Activated T-helper 2 cell treated with anti-CD3 and anti-CD28 coated beads, Interferon-gamma antibody, Interleukin-2, Interleukin-4, amounts not matched to agents 10 μg/mL and 5 μg/mL and 100 μg/mL, durations not matched to agents 14 hours and 24 hours and 36 hours (primary cell): ENCODE data around the gene ABCC2. TPM values are rescaled to one million over a fixed set of nuclear protein-coding genes. Genes with fewer than 3 reads are reported as not detected.
A peak's percentile ranks its signal among the peaks of the same experiment; 100 is the strongest.
"Not testable (repeated sequence)": the region's sequence is repeated elsewhere in the genome, so short reads cannot be mapped to it uniquely, and the experiment has no call there.

Experiments
- DNase-seq: peaks from one replicate; pipeline ENCODE4 v3.0.0; 2021; ENCODE audit warnings: low spot score
- H3K27ac Mint-ChIP-seq: one replicate; pipeline ENCODE4 v1.8.0; 2021; ENCODE audit warnings: mixed read lengths
- H3K27me3 Mint-ChIP-seq: one replicate; pipeline ENCODE4 v1.8.0; 2021; ENCODE audit warnings: low read depth, mixed read lengths
- H3K36me3 Mint-ChIP-seq: one replicate; pipeline ENCODE4 v1.8.0; 2021; ENCODE audit warnings: low read depth, mixed read lengths
- H3K4me1 Mint-ChIP-seq: one replicate; pipeline ENCODE4 v1.8.0; 2021; ENCODE audit warnings: low read depth, mixed read lengths
- H3K4me3 Mint-ChIP-seq: one replicate; pipeline ENCODE4 v1.8.0; 2021; ENCODE audit warnings: low read depth, mild to moderate bottlenecking, moderate library complexity, mixed read lengths
- H3K9me3 Mint-ChIP-seq: one replicate; pipeline ENCODE4 v1.8.0; 2021; ENCODE audit warnings: mixed read lengths
- intact Hi-C: fragments of 100-400 bp; cut with micrococcal nuclease; formaldehyde crosslinking; loops from one replicate; pipeline ENCODE4 v1.15.1; 2023
- total RNA-seq: library from RNA; stranded (reverse); gene quantifications from 2 replicates; pipeline ENCODE4 v1.2.3, GENCODE V29; 2022

The ABCC2 gene
- total RNA-seq, 1 donor from 2014 or later, result 0.87 TPM

- Mint-ChIP-seq H3K4me3 (no peak overlapping the region), H3K9me3 (no peaks in the 10 kb centered on the region), H3K36me3 (no peaks in the 10 kb centered on the region), H3K27me3 (peaks cover 18% of the 10 kb centered on the region), H3K4me1 (no peaks in the 10 kb centered on the region), H3K27ac (no peak overlapping the region)
- intact Hi-C loops, result no loop called here
- no peak for DNase-seq
These were observed 70.2 kb downstream of the ABCC2 start for GRCh38 chr10:99852481-99853213.

GRCh38 chr10:99853655-99854054 lies 71.2 kb downstream of the ABCC2 start:
- no peak for DNase-seq
- intact Hi-C loops, result no loop called here
- H3K36me3 Mint-ChIP-seq, result no peaks in the 10 kb centered on the region
- no peak overlapping the region for H3K4me3 Mint-ChIP-seq
- peaks cover 27% of the 10 kb centered on the region for H3K27me3 Mint-ChIP-seq
- no peak overlapping the region for H3K27ac Mint-ChIP-seq
- no peaks in the 10 kb centered on the region for H3K4me1 Mint-ChIP-seq
- no peaks in the 10 kb centered on the region for H3K9me3 Mint-ChIP-seq

DNA sequence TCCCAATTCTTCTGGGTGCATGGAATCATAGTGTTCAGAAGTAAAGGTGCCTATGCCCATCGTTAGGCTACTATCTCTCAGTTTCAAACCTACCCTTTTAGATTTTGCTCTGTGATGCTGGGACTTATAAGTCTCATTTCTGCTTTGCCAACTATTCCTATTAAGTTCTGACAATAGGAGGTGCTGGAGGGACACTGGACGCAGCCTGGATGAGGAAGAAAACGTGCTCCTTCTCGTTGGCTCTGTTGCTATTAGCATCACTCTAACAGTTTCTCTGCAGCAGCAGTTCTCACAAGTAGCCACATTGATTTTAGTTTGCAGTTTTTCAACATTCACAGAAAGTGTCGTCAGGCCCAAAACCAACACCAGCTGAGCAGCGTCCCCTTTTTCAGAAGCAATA lies 72.4 kb downstream of the ABCC2 start:
- intact Hi-C loops, result no loop called here
- Mint-ChIP-seq H3K4me3 (no peak overlapping the region), H3K4me1 (no peaks in the 10 kb centered on the region), H3K27ac (no peak overlapping the region), H3K36me3 (no peaks in the 10 kb centered on the region), H3K27me3 (peaks cover 34% of the 10 kb centered on the region), H3K9me3 (no peaks in the 10 kb centered on the region)
- DNase-seq, result no peak

- peaks cover 37% of the 10 kb centered on the region for H3K27me3 Mint-ChIP-seq
These were observed 73.1 kb downstream of the ABCC2 start for GRCh38 chr10:99855479-99856071.

GRCh38 chr10:99858849-99859248 lies 76.4 kb downstream of the ABCC2 start:
- Mint-ChIP-seq H3K4me3 (no peak overlapping the region), H3K27ac (no peak overlapping the region), H3K9me3 (no peaks in the 10 kb centered on the region), H3K4me1 (no peaks in the 10 kb centered on the region), H3K36me3 (no peaks in the 10 kb centered on the region), H3K27me3 (peaks cover 38% of the 10 kb centered on the region)
- DNase-seq, result no peak
- intact Hi-C loops, result no loop called here

More at GRCh38 chr10:99855479-99856071, 73.1 kb downstream of the ABCC2 start:
- Mint-ChIP-seq H3K4me1 (no peaks in the 10 kb centered on the region), H3K36me3 (no peaks in the 10 kb centered on the region), H3K9me3 (no peaks in the 10 kb centered on the region), H3K27ac (no peak overlapping the region), H3K4me3 (no peak overlapping the region)
- no peak for DNase-seq
- intact Hi-C loops, result no loop called here

DNA sequence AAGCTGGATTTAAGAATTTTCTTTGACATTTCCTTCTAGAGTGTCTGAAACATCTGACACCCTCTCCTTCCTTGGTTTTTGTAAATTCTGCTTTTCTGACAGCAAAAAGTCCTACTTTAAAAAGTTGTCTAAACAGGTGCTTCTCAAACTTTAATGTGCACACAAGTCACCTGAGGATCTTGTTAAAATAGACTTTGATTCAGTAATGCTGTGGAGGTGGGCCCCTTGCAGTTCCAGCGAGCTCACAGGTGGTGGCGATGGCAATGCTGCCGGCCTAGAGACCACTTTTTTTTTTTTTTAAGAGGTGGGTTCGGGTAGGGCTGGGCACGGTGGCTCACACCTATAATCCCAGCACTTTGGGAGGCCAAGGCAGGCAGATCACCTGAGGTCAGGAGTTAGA lies 77.1 kb downstream of the ABCC2 start:
- Mint-ChIP-seq H3K4me3 (no peak overlapping the region), H3K4me1 (no peaks in the 10 kb centered on the region), H3K9me3 (no peaks in the 10 kb centered on the region), H3K27ac (no peak overlapping the region), H3K36me3 (no peaks in the 10 kb centered on the region), H3K27me3 (peaks cover 45% of the 10 kb centered on the region)
- no peak for DNase-seq
- intact Hi-C loops, result no loop called here

GRCh38 chr10:99860466-99860865 lies 78.0 kb downstream of the ABCC2 start:
- no peak overlapping the region for H3K27ac Mint-ChIP-seq

GRCh38 chr10:99863535-99864240 lies 81.2 kb downstream of the ABCC2 start:
- DNase-seq, H3K27ac Mint-ChIP-seq, H3K4me1 Mint-ChIP-seq, H3K4me3 Mint-ChIP-seq, intact Hi-C loops: not testable (repeated sequence)
- Mint-ChIP-seq H3K27me3 (peaks cover 69% of the 10 kb centered on the region), H3K36me3 (peaks cover 15% of the 10 kb centered on the region), H3K9me3 (peaks cover 32% of the 10 kb centered on the region)

More at GRCh38 chr10:99860466-99860865, 78.0 kb downstream of the ABCC2 start:
- Mint-ChIP-seq H3K36me3 (peaks cover 4% of the 10 kb centered on the region), H3K4me1 (no peaks in the 10 kb centered on the region), H3K9me3 (peaks cover 5% of the 10 kb centered on the region), H3K4me3 (no peak overlapping the region), H3K27me3 (peaks cover 46% of the 10 kb centered on the region)
- DNase-seq, result no peak
- intact Hi-C loops, result no loop called here

DNA sequence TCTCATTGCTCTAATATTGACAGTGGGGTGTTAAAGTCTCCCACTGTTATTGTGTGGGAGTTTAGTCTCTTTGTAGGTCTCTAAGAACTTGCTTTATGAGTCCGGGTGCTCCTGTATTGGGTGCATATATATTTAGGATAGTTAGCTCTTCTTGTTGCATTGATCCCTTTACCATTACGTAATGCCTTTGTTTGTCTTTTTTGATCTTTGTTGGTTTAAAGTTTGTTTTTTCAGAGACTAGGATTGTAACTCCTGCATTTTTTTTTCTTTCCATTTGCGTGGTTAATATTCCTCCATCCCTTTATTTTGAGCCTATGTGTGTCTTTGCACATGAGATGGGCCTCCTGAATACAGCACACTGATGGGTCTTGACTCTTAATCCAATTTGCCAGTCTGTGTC lies 84.8 kb downstream of the ABCC2 start:
- Mint-ChIP-seq H3K36me3 (peaks cover 15% of the 10 kb centered on the region), H3K4me1 (peaks cover 13% of the 10 kb centered on the region), H3K9me3 (peaks cover 32% of the 10 kb centered on the region), H3K27me3 (peaks cover 80% of the 10 kb centered on the region)
- H3K27ac Mint-ChIP-seq, H3K4me3 Mint-ChIP-seq, DNase-seq, intact Hi-C loops: not testable (repeated sequence)

GRCh38 chr10:99869581-99870122 lies 87.2 kb downstream of the ABCC2 start:
- peaks cover 87% of the 10 kb centered on the region for H3K27me3 Mint-ChIP-seq
- peaks cover 15% of the 10 kb centered on the region for H3K36me3 Mint-ChIP-seq
- H3K4me1 Mint-ChIP-seq, result peaks cover 13% of the 10 kb centered on the region
- H3K9me3 Mint-ChIP-seq, result peaks cover 32% of the 10 kb centered on the region
- no peak overlapping the region for H3K27ac Mint-ChIP-seq
- DNase-seq, result no peak
- intact Hi-C loops, result loop anchor here (5.0 kb wide), 1 partner anchor 138 kb away; the partner anchor contains the start of gene DNMBP
- H3K4me3 Mint-ChIP-seq, result no peak overlapping the region

- Mint-ChIP-seq H3K4me3 (peak overlapping the region; percentile 41), H3K9me3 (peaks cover 30% of the 10 kb centered on the region), H3K27me3 (peaks cover 87% of the 10 kb centered on the region), H3K4me1 (peaks cover 13% of the 10 kb centered on the region), H3K36me3 (peaks cover 14% of the 10 kb centered on the region), H3K27ac (peak overlapping the region; percentile 75)
- peak; percentile 46 for DNase-seq
- intact Hi-C loops, result loop anchor here (5.0 kb wide), 1 partner anchor 137 kb away; the partner anchor contains the start of gene DNMBP
These were observed 87.8 kb downstream of the ABCC2 start for GRCh38 chr10:99870123-99870730.

DNA sequence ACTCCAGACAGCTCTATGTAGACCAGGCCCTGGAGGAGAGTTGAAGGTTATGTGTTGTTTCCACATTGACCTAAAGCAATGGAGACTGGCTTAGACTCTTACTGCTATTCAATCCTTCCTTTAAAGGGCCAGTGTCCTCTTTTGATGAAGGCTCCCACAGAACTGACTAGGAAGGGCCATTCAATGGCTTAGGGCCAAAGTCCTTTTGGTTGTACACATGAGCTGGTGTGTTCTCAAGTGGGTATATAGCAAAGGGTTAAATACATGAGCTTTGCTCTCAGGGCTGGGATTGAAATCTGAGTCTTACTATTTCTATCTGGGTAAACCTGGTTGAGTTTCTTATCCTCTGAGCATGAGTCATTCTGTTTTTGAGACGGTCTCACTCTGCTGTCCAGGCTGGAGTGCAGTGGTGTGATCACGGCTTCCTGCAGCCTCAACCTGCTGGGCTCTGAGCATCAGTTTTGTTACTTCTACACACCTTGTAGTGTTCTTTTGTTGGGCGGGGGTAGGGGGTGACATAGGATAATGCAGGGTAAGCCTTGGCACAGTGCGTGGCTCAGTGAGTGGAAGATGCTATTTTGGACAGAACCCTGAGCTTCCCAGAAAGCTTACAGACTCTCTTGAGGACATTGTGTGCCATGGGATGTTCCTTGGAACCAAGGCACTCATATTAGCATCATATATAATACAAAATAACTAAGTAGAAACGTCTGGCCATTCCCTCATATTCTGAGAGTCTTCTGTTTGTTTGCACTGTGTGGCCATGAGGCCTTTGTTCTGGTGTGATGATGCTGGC lies 90.1 kb downstream of the ABCC2 start:
- no peak for DNase-seq
- Mint-ChIP-seq H3K4me3 (no peak overlapping the region), H3K36me3 (peaks cover 5% of the 10 kb centered on the region), H3K27me3 (peaks cover 77% of the 10 kb centered on the region), H3K4me1 (peaks cover 13% of the 10 kb centered on the region), H3K27ac (no peak overlapping the region), H3K9me3 (peaks cover 6% of the 10 kb centered on the region)
- intact Hi-C loops, result loop anchor here (5.0 kb wide), 1 partner anchor 135 kb away; the partner anchor contains the start of gene DNMBP
